Measurements from ENCODE around the gene FASN. TPM values are rescaled to one million over a fixed set of nuclear protein-coding genes. Genes with fewer than 3 reads are reported as not detected.

FASN gene
- total RNA-seq, 1 experiment from 2014 or later, result 433 TPM

DNA sequence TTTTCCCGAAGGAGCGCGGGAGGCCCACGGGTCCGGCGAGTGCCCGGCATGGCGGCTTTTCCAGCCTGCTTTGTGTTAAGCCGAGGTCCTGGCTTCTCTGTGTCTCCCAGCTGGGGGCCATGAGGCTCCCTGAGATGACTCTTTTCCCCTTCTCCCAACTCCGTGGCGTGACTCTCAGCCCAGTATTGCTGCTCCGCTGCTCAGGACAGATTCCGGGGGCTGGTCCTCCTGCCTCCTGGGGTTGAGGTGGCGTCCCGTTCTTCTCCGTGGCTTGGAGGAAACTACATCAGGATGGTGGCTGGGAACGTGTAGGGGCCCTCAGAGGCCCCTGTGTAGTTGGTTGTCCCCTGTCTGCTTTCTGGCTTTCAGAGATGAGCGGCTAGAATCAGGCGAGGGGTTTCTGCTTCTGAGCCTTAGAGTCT is 45.4 kb downstream of the FASN start:
- DNase-seq, result no peak
- Histone ChIP-seq H3K4me2 (ENCODE audit: insufficient read depth, insufficient read length, low read length) (peak overlapping the region; percentile 72), H3K56ac (ENCODE audit: insufficient read length, low read depth, low read length) (no peak overlapping the region), H2BK5ac (ENCODE audit: insufficient read length, low read length) (no peak overlapping the region), H2AFZ (ENCODE audit: low read length) (no peak overlapping the region), H3K27me3 (ENCODE audit: insufficient read depth, low read length) (no peaks in the 10 kb centered on the region), H3K27ac (ENCODE audit: insufficient read length, low read depth, low read length) (no peak overlapping the region), H2BK12ac (ENCODE audit: insufficient read length, low read depth, low read length) (no peak overlapping the region), H4K20me1 (ENCODE audit: control insufficient read depth, insufficient read depth, insufficient read length) (peaks cover 3% of the 10 kb centered on the region), H2BK120ac (ENCODE audit: low read depth, low read length, poor library complexity, severe bottlenecking) (no peak overlapping the region), H3K4ac (ENCODE audit: low read depth, low read length) (no peak overlapping the region), H3K23me2 (ENCODE audit: insufficient read length, low read depth, low read length, poor library complexity, severe bottlenecking) (no peaks in the 10 kb centered on the region), H3K23ac (ENCODE audit: insufficient read length, low read depth, low read length) (no peak overlapping the region), H4K5ac (ENCODE audit: insufficient read length, low read depth, low read length) (no peak overlapping the region), H3K14ac (ENCODE audit: insufficient read depth, low read length) (no peak overlapping the region; the same call in 1 of the 2 replicates), H3K9ac (ENCODE audit: extremely low read depth, insufficient read length, low read length) (no peak overlapping the region), H3K79me1 (ENCODE audit: insufficient read depth, low read depth, low read length, poor library complexity, severe bottlenecking) (peaks cover 2% of the 10 kb centered on the region), H2AK5ac (ENCODE audit: insufficient read length, low read length) (no peak overlapping the region), H3K18ac (ENCODE audit: insufficient read length, low read depth, low read length) (no peak overlapping the region), H4K8ac (replicated peaks; ENCODE audit: insufficient read length, low read depth, low read length) (no peak overlapping the region), H2BK20ac (ENCODE audit: low read depth, low read length, poor library complexity, severe bottlenecking) (no peak overlapping the region), H3K79me2 (ENCODE audit: insufficient read depth, low read length) (no peaks in the 10 kb centered on the region), H4K91ac (ENCODE audit: insufficient read length, low read depth, low read length) (no peak overlapping the region), H3K9me3 (ENCODE audit: control insufficient read depth, low read depth, low read length) (no peaks in the 10 kb centered on the region), H3K4me1 (ENCODE audit: insufficient read depth, low read length) (no peaks in the 10 kb centered on the region), H3T11ph (ENCODE audit: low read length) (no peak overlapping the region), H2BK15ac (ENCODE audit: low read depth, low read length) (no peak overlapping the region)
- Mint-ChIP-seq H3K4me1 (peaks cover 0 to 13% of the 10 kb centered on the region in 2 experiments; a peak in 2 of 4 replicates), H3K27ac (no peak overlapping the region; a peak in 1 of 7 replicates), H3K27me3 (ENCODE audit: low read depth) (no peaks in the 10 kb centered on the region; the same call in 1 of the 2 replicates), H3K36me3 (ENCODE audit: insufficient read depth in 1 of 3, low read depth in 3 of 3) (peaks cover 6 to 42% (median 39%) of the 10 kb centered on the region in 3 experiments; a peak in 6 of 7 replicates), H3K9me3 (no peaks in the 10 kb centered on the region), H3K4me3 (peak overlapping the region; percentile 83 to 89)
- TF ChIP-seq, protein P1, sequence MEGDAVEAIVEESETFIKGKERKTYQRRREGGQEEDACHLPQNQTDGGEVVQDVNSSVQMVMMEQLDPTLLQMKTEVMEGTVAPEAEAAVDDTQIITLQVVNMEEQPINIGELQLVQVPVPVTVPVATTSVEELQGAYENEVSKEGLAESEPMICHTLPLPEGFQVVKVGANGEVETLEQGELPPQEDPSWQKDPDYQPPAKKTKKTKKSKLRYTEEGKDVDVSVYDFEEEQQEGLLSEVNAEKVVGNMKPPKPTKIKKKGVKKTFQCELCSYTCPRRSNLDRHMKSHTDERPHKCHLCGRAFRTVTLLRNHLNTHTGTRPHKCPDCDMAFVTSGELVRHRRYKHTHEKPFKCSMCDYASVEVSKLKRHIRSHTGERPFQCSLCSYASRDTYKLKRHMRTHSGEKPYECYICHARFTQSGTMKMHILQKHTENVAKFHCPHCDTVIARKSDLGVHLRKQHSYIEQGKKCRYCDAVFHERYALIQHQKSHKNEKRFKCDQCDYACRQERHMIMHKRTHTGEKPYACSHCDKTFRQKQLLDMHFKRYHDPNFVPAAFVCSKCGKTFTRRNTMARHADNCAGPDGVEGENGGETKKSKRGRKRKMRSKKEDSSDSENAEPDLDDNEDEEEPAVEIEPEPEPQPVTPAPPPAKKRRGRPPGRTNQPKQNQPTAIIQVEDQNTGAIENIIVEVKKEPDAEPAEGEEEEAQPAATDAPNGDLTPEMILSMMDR (conservative IDR thresholded peaks at IDR 0.05), result no peak
- no CpG with 5 or more reads among the region's 19 CpGs for WGBS (ENCODE audit: extremely low coverage, insufficient read length, low lambda C conversion rate)

Measured in H9 (cell line).